ENCODE results near the gene PRSS36. TPM values are rescaled to one million over a fixed set of nuclear protein-coding genes. Genes with fewer than 3 reads are reported as not detected.
A peak's percentile ranks its signal among the peaks of the same experiment; 100 is the strongest.

Gene PRSS36
- 0.29 TPM for polyA plus RNA-seq (2013, experiment 1 of 2)
- 0.14 TPM for polyA plus RNA-seq (2013, experiment 2 of 2)

GRCh38 chr16:31149894-31150890, at the start of gene PRSS36:
Gene PRSS36, minus strand, starts transcription at chr16:31150066. Its CDS starts 31 bp downstream, at chr16:31150035.
- Histone ChIP-seq H3K23ac (ENCODE audit: low read length in 2 of 2) (no peak within 1 kb of the TSS), H2AK5ac (ENCODE audit: low read length, severe bottlenecking) (no peak within 1 kb of the TSS), H3K9ac (ENCODE audit: low read length) (no peak within 1 kb of the TSS), H3K4ac (ENCODE audit: low read depth in 1 of 2, low read length in 2 of 2) (no peak within 1 kb of the TSS), H3K18ac (ENCODE audit: low read depth in 1 of 2, low read length in 2 of 2) (no peak within 1 kb of the TSS), H3K4me2 (ENCODE audit: low read length, poor library complexity, severe bottlenecking) (no peak within 1 kb of the TSS), H2AFZ (ENCODE audit: low read depth, low read length) (no peak within 1 kb of the TSS), H3K36me3 (ENCODE audit: control insufficient read depth in 1 of 2, insufficient read depth in 2 of 2, low read depth in 1 of 2, low read length in 2 of 2) (no peaks in the 10 kb centered on the region), H3K4me1 (ENCODE audit: control insufficient read depth, insufficient read depth, low read depth, low read length) (peaks cover 5% of the 10 kb centered on the region), H3K27me3 (ENCODE audit: control insufficient read depth in 1 of 2, insufficient read depth in 1 of 2, low read length in 2 of 2) (peaks cover 48 to 61% of the 10 kb centered on the region in 2 experiments), H2BK12ac (ENCODE audit: low read length in 2 of 2) (no peak within 1 kb of the TSS), H2BK120ac (ENCODE audit: low read depth, low read length) (no peak within 1 kb of the TSS), H2BK5ac (ENCODE audit: low read depth, low read length, poor library complexity, severe bottlenecking) (no peak within 1 kb of the TSS), H4K8ac (ENCODE audit: low read length) (no peak within 1 kb of the TSS), H3K14ac (ENCODE audit: low read length in 2 of 2) (no peak within 1 kb of the TSS), H4K91ac (ENCODE audit: low read length) (no peak within 1 kb of the TSS), H3K4me3 (ENCODE audit: insufficient read depth in 1 of 2, low read depth in 1 of 2, low read length in 2 of 2) (peak within 1 kb of the TSS in 1 of 2 experiments; percentile 8), H3K79me1 (replicated peaks; ENCODE audit: low read length, poor library complexity, severe bottlenecking) (no peaks in the 10 kb centered on the region), H3K9me3 (ENCODE audit: control insufficient read depth, low read length) (no peaks in the 10 kb centered on the region), H3K27ac (ENCODE audit: low read length, poor library complexity, severe bottlenecking) (no peak within 1 kb of the TSS), H2BK15ac (ENCODE audit: low read depth, poor library complexity, severe bottlenecking) (no peak within 1 kb of the TSS)
- no peak for DNase-seq
- 71% methylated on average over 10 of the region's 11 CpGs for WGBS

- H2BK120ac ChIP-seq (ENCODE audit: low read depth, low read length) = no peak overlapping the region
- H2BK12ac ChIP-seq (ENCODE audit: low read length in 2 of 2) = peak overlapping the region in 1 of 2 experiments; percentile 43
- peaks cover 15% of the 10 kb centered on the region for H3K4me1 ChIP-seq (ENCODE audit: control insufficient read depth, insufficient read depth, low read depth, low read length)
- no peak for DNase-seq
- no peak overlapping the region for H4K8ac ChIP-seq (ENCODE audit: low read length)
- no peak overlapping the region for H2AFZ ChIP-seq (ENCODE audit: low read depth, low read length)
- no peak overlapping the region for H3K27ac ChIP-seq (ENCODE audit: low read length, poor library complexity, severe bottlenecking)
- H3K23ac ChIP-seq (ENCODE audit: low read length in 2 of 2) = no peak overlapping the region
- H3K14ac ChIP-seq (ENCODE audit: low read length in 2 of 2) = no peak overlapping the region
- no peak overlapping the region for H4K91ac ChIP-seq (ENCODE audit: low read length)
- H3K4ac ChIP-seq (ENCODE audit: low read depth in 1 of 2, low read length in 2 of 2) = no peak overlapping the region
- H3K18ac ChIP-seq (ENCODE audit: low read depth in 1 of 2, low read length in 2 of 2) = no peak overlapping the region
- no peaks in the 10 kb centered on the region for H3K9me3 ChIP-seq (ENCODE audit: control insufficient read depth, low read length)
- H3K9ac ChIP-seq (ENCODE audit: low read length) = no peak overlapping the region
- 97% methylated on average over 5 of the region's 5 CpGs for WGBS
- peaks cover 12% of the 10 kb centered on the region for H3K79me1 ChIP-seq (replicated peaks; ENCODE audit: low read length, poor library complexity, severe bottlenecking)
- no peak overlapping the region for H2BK5ac ChIP-seq (ENCODE audit: low read depth, low read length, poor library complexity, severe bottlenecking)
- H3K27me3 ChIP-seq (ENCODE audit: control insufficient read depth in 1 of 2, insufficient read depth in 1 of 2, low read length in 2 of 2) = peaks cover 0 to 10% of the 10 kb centered on the region in 2 experiments
- H3K4me2 ChIP-seq (ENCODE audit: low read length, poor library complexity, severe bottlenecking) = no peak overlapping the region
- H3K36me3 ChIP-seq (ENCODE audit: control insufficient read depth in 1 of 2, insufficient read depth in 2 of 2, low read depth in 1 of 2, low read length in 2 of 2) = peaks cover 57 to 58% of the 10 kb centered on the region in 2 experiments
- no peak overlapping the region for H3K4me3 ChIP-seq (ENCODE audit: insufficient read depth in 1 of 2, low read depth in 1 of 2, low read length in 2 of 2)
- no peak overlapping the region for H2BK15ac ChIP-seq (ENCODE audit: low read depth, poor library complexity, severe bottlenecking)
- H2AK5ac ChIP-seq (ENCODE audit: low read length, severe bottlenecking) = no peak overlapping the region
Observed at GRCh38 chr16:31199430-31200041, 49.7 kb upstream of the PRSS36 start.

GRCh38 chr16:31198207-31198882, 48.5 kb upstream of the PRSS36 start:
- Histone ChIP-seq H2AK5ac (ENCODE audit: low read length, severe bottlenecking) (no peak overlapping the region), H2AFZ (ENCODE audit: low read depth, low read length) (no peak overlapping the region), H3K23ac (ENCODE audit: low read length in 2 of 2) (no peak overlapping the region), H3K4ac (ENCODE audit: low read depth in 1 of 2, low read length in 2 of 2) (no peak overlapping the region), H2BK5ac (ENCODE audit: low read depth, low read length, poor library complexity, severe bottlenecking) (no peak overlapping the region), H3K9me3 (ENCODE audit: control insufficient read depth, low read length) (no peaks in the 10 kb centered on the region), H3K4me1 (ENCODE audit: control insufficient read depth, insufficient read depth, low read depth, low read length) (peaks cover 15% of the 10 kb centered on the region), H3K4me3 (ENCODE audit: insufficient read depth in 1 of 2, low read depth in 1 of 2, low read length in 2 of 2) (no peak overlapping the region), H3K9ac (ENCODE audit: low read length) (peak overlapping the region; percentile 17), H3K36me3 (ENCODE audit: control insufficient read depth in 1 of 2, insufficient read depth in 2 of 2, low read depth in 1 of 2, low read length in 2 of 2) (peaks cover 68 to 69% of the 10 kb centered on the region in 2 experiments), H2BK12ac (ENCODE audit: low read length in 2 of 2) (no peak overlapping the region), H3K4me2 (ENCODE audit: low read length, poor library complexity, severe bottlenecking) (no peak overlapping the region), H3K18ac (ENCODE audit: low read depth in 1 of 2, low read length in 2 of 2) (no peak overlapping the region), H3K14ac (ENCODE audit: low read length in 2 of 2) (no peak overlapping the region), H3K27ac (ENCODE audit: low read length, poor library complexity, severe bottlenecking) (no peak overlapping the region), H4K91ac (ENCODE audit: low read length) (no peak overlapping the region), H3K27me3 (ENCODE audit: control insufficient read depth in 1 of 2, insufficient read depth in 1 of 2, low read length in 2 of 2) (peaks cover 0 to 3% of the 10 kb centered on the region in 2 experiments), H2BK120ac (ENCODE audit: low read depth, low read length) (no peak overlapping the region), H2BK15ac (ENCODE audit: low read depth, poor library complexity, severe bottlenecking) (no peak overlapping the region), H3K79me1 (replicated peaks; ENCODE audit: low read length, poor library complexity, severe bottlenecking) (peaks cover 13% of the 10 kb centered on the region), H4K8ac (ENCODE audit: low read length) (no peak overlapping the region)
- no peak for DNase-seq
- 92% methylated on average over 7 of the region's 7 CpGs for WGBS
